Measurements from ENCODE around the gene RAB6B.

GRCh38 chr3:133905376-133905775 lies 9.7 kb upstream of the RAB6B start:
- TF ChIP-seq CTCF (IDR thresholded peaks at IDR 0.05) (no peak), POLR2A (IDR thresholded peaks at IDR 0.05) (no peak)
